ENCODE results near the gene PTPRU. TPM values are rescaled to one million over a fixed set of nuclear protein-coding genes. Genes with fewer than 3 reads are reported as not detected.

PTPRU gene
- total and polyA plus RNA-seq, 2 of the 8 experiments (the other 6 are each of a cell fraction or from before 2014, with no cell fraction given): 33.8 to 41.8 TPM

- POLR2A ChIA-PET (ENCODE audit: partially characterized antibody): interaction anchor here (0.9 to 2.7 kb wide), 4 partner anchors 9 to 12 kb away, joined by 3 to 11 read pairs (median 4); partner anchors contain the start of gene MECR
These were observed 18.1 kb upstream of the PTPRU start for GRCh38 chr1:29218223-29218622.

More at GRCh38 chr1:29218223-29218622, 18.1 kb upstream of the PTPRU start:
- Histone ChIP-seq H3K18ac (ENCODE audit: extremely low read depth, low read length) (no peak overlapping the region), H2BK20ac (ENCODE audit: low read length) (no peak overlapping the region), H3K23ac (ENCODE audit: insufficient read length) (no peak overlapping the region), H4K8ac (ENCODE audit: extremely low read depth, insufficient read depth, low read length) (no peak overlapping the region), H2BK15ac (ENCODE audit: low read length) (no peak overlapping the region), H3K9ac (replicated peaks in 1 of 4; ENCODE audit: extremely low read depth in 1 of 4, low read depth in 3 of 4, low read length in 3 of 4) (no peak overlapping the region), H3K9me3 (ENCODE audit: insufficient read depth in 2 of 2, low read depth in 1 of 2, low read length in 1 of 2) (no peaks in the 10 kb centered on the region), H3K27ac (ENCODE audit: low read depth, low read length) (no peak overlapping the region), H3K79me1 (ENCODE audit: low read depth, low read length) (0 out of 2 replicates have a peak, but pooled peaks cover 2% of the 10 kb centered on the region), H3K4me2 (ENCODE audit: insufficient read depth in 1 of 2, low read depth in 2 of 2, low read length in 2 of 2) (no peak overlapping the region), H2AK5ac (ENCODE audit: low read depth, low read length) (no peak overlapping the region), H2AFZ (ENCODE audit: low read length) (no peak overlapping the region), H4K91ac (replicated peaks; ENCODE audit: insufficient read length, low read length) (no peak overlapping the region), H3K27me3 (replicated peaks in 1 of 4; ENCODE audit: control insufficient read depth in 3 of 4, extremely low read depth in 1 of 4, insufficient read depth in 3 of 4, low read length in 3 of 4) (no peaks in the 10 kb centered on the region), H3K79me2 (ENCODE audit: control insufficient read depth in 1 of 2, insufficient read depth in 2 of 2, low read length in 2 of 2) (no peaks in the 10 kb centered on the region), H3K36me3 (ENCODE audit: control insufficient read depth in 2 of 4, insufficient read depth in 4 of 4, low read length in 3 of 4) (peaks cover 8 to 23% (median 15%) of the 10 kb centered on the region in 4 experiments; a peak in 7 of 8 replicates), H3K23me2 (ENCODE audit: low read depth, low read length) (no peaks in the 10 kb centered on the region), H4K20me1 (replicated peaks in 1 of 2; ENCODE audit: control insufficient read depth in 1 of 2, insufficient read depth in 2 of 2, low read length in 2 of 2) (peaks cover 1 to 4% of the 10 kb centered on the region in 2 experiments), H3K4me3 (ENCODE audit: extremely low read depth in 1 of 4, insufficient read depth in 2 of 4, low read depth in 3 of 4, low read length in 4 of 4) (no peak overlapping the region), H4K5ac (ENCODE audit: insufficient read length, low read depth, low read length) (no peak overlapping the region), H3K56ac (replicated peaks; ENCODE audit: insufficient read length, low read depth, low read length) (no peak overlapping the region), H3K14ac (ENCODE audit: insufficient read length) (no peak overlapping the region), H2BK12ac (ENCODE audit: low read depth, low read length) (no peak overlapping the region), H2BK120ac (replicated peaks; ENCODE audit: low read depth, low read length) (no peak overlapping the region), H3K4me1 (replicated peaks in 1 of 4; ENCODE audit: control insufficient read depth in 3 of 4, insufficient read depth in 4 of 4, low read length in 3 of 4) (peaks cover 0 to 4% (median 3%) of the 10 kb centered on the region in 4 experiments; a peak in 2 of 7 replicates), H3K4ac (replicated peaks; ENCODE audit: insufficient read length, low read depth, low read length) (no peak overlapping the region), H2BK5ac (ENCODE audit: low read depth, low read length) (no peak overlapping the region)
- no peak for FAIRE-seq
- 100% methylated on average over 2 of the region's 2 CpGs; no CpG with 5 or more reads in 1 of the 2 experiments for WGBS, 2 experiments (ENCODE audit: extremely low coverage in 1 of 2, insufficient coverage in 1 of 2, insufficient read length in 1 of 2, insufficient replicate concordance in 2 of 2, low coverage in 1 of 2, low lambda C conversion rate in 2 of 2, missing lambda C conversion rate in 1 of 2)
- DNase-seq (ENCODE audit: low read depth in 1 of 2, low spot score in 2 of 2): no peak
- TF ChIP-seq EP300 (IDR thresholded peaks at IDR 0.05; ENCODE audit: borderline replicate concordance in 1 of 2, low read depth in 2 of 2, low read length in 2 of 2) (no peak), EZH2 (IDR thresholded peaks at IDR 0.05; ENCODE audit: low read depth, low read length, severe bottlenecking) (no peak), KDM4A (IDR thresholded peaks at IDR 0.05; ENCODE audit: low read depth, low read length, severe bottlenecking) (no peak), RFX5 (IDR thresholded peaks at IDR 0.05; ENCODE audit: borderline replicate concordance, low read depth, low read length) (no peak), FOSL1 (IDR thresholded peaks at IDR 0.05; ENCODE audit: insufficient read depth, low read depth, low read length) (no peak), TCF12 (IDR thresholded peaks at IDR 0.05; ENCODE audit: low read depth, low read length) (no peak), SRF (IDR thresholded peaks at IDR 0.05; ENCODE audit: low read depth, low read length) (no peak), SIRT6 (IDR thresholded peaks at IDR 0.05; ENCODE audit: low read length) (no peak), ATF3 (IDR thresholded peaks at IDR 0.05; ENCODE audit: insufficient read depth, low read depth, low read length) (no peak)
- CTCF ChIA-PET (ENCODE audit: partially characterized antibody): interaction anchor here (0.6 to 1.7 kb wide), 6 partner anchors 8 to 574 kb away, joined by 3 to 5 read pairs (median 4); no protein-coding TSS in a partner anchor

Measured in H1 (cell line).